ENCODE data around the gene MCTP1. TPM values are rescaled to one million over a fixed set of nuclear protein-coding genes. Genes with fewer than 3 reads are reported as not detected.
"Not testable (repeated sequence)": the region's sequence is repeated elsewhere in the genome, so short reads cannot be mapped to it uniquely, and the experiment has no call there.

The MCTP1 gene
- total and polyA plus RNA-seq, 7 experiments from 2014 or later = 0.75 to 38.9 (median 2.3) TPM; not detected in 1

DNA sequence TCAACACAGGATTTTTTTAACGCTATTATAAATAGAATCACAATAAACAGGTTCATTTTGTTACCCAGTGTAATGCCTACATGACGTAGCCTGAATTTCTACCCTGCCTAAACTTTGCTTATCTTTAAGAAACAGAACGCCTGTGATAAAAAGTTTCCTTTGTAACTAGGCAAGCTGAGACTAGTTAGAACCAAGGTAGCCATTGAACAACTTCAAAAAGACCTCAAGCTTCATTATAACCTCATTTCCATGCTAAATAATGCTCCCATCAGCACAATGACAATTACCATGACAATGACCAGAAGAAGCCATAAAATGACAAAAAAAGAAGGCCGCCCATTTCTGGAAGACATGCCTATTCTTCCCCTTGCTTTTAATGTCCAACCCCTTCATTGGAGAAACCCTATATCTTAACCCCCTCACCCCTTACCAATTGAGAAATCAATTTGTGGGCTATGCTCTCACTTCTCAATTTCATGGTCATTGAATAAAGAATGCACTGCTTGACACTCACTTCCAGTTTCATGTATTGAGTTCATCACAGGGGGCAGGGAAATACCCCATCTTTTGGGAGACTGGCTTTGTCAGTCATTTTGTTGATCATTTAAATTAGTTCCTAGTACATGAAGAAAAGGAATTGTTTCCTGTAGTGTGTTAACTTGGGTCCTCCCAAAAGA lies 276.8 kb downstream of the MCTP1 start:
- H3K9me3 Mint-ChIP-seq = peaks cover 0 to 27% (median 11%) of the 10 kb centered on the region in 11 donors
- peaks cover 0 to 1% (median 0%) of the 10 kb centered on the region in 7 donors for H3K4me1 Mint-ChIP-seq
- H3K4me1 ChIP-seq (ENCODE audit: control insufficient read depth in 2 of 2, insufficient read depth in 2 of 2, low read length in 2 of 2) = no peaks in the 10 kb centered on the region
- H3K36me3 Mint-ChIP-seq = peaks cover 0 to 9% (median 3%) of the 10 kb centered on the region in 5 donors
- H3K9me3 ChIP-seq (ENCODE audit: control insufficient read depth in 2 of 3, low read length in 3 of 3) = peaks cover 0 to 18% (median 0%) of the 10 kb centered on the region in 3 experiments
- intact Hi-C loops (cut with micrococcal nuclease) = no loop called here
- H3K27me3 ChIP-seq (ENCODE audit: control insufficient read depth in 2 of 2, insufficient read depth in 2 of 2, low read length in 2 of 2) = no peaks in the 10 kb centered on the region
- ChIA-PET CTCF (no interaction called here), POLR2A (no interaction called here)
- H3K27me3 Mint-ChIP-seq = peaks cover 0 to 5% (median 0%) of the 10 kb centered on the region in 5 donors
- no peak overlapping the region for H3K27ac Mint-ChIP-seq
- DNase-seq (no peak), ATAC-seq (no peak)
- no peaks in the 10 kb centered on the region for H3K36me3 ChIP-seq (ENCODE audit: control insufficient read depth in 2 of 3, insufficient read depth in 3 of 3, low read length in 3 of 3)
- H3K27ac ChIP-seq (ENCODE audit: low read depth, low read length) = no peak overlapping the region
- H3K4me3 Mint-ChIP-seq = no peak overlapping the region
- H3K4me3 ChIP-seq (ENCODE audit: low read length) = no peak overlapping the region

DNA sequence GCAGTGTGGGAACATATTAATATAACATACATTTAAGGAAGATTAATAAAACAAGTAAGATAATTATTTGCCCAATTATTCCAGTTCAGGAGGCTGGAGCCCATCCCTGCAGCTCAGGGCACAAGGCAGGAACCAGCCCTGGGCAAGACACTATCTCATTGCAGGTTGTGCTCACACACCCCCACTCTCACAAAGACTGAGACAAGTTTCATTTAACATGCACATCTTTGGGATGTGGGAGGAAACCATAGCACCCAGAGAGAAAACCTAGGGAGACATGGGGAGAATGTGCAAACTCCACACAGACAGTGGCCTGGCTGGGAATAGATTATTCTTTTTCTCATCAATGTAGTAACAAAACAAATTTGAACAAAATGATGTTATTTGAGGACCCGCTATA lies 279.1 kb downstream of the MCTP1 start:
- intact Hi-C loops (cut with micrococcal nuclease) = no loop called here

DNA sequence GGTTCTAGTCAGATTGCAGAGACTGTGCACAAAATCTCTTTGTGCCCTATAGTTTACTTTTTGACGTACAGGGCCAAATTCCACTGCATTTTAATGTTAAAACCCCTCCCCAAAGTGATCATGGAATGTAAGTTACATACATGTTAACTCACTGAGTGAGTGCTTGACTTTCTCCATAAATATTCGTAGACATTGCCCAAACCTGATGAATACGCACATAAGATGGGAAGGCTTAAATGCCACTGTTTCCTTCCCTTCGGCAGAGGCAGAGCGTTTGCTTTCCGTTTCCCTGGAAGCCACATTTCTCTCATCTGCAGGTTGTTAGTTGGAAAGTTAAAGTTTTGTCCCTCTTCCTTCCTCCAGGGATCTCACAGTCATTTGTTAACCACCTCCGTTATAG lies 286.2 kb downstream of the MCTP1 start:
- Mint-ChIP-seq H3K4me3 (no peak overlapping the region), H3K36me3 (no peaks in the 10 kb centered on the region), H3K4me1 (no peaks in the 10 kb centered on the region), H3K27ac (no peak overlapping the region), H3K27me3 (peaks cover 0 to 5% (median 0%) of the 10 kb centered on the region in 5 donors), H3K9me3 (peaks cover 0 to 14% (median 4%) of the 10 kb centered on the region in 11 donors)
- H3K27ac ChIP-seq (ENCODE audit: low read depth, low read length) = no peak overlapping the region
- no peak for ATAC-seq
- DNase-seq = no peak
- CTCF ChIA-PET = no interaction called here
- H3K9me3 ChIP-seq (ENCODE audit: control insufficient read depth in 2 of 3, low read length in 3 of 3) = peaks cover 0 to 6% (median 0%) of the 10 kb centered on the region in 3 experiments
- H3K4me3 ChIP-seq (ENCODE audit: low read length) = no peak overlapping the region
- H3K27me3 ChIP-seq (ENCODE audit: control insufficient read depth in 2 of 2, insufficient read depth in 2 of 2, low read length in 2 of 2) = no peaks in the 10 kb centered on the region
- POLR2A ChIA-PET = no interaction called here
- H3K4me1 ChIP-seq (ENCODE audit: control insufficient read depth in 2 of 2, insufficient read depth in 2 of 2, low read length in 2 of 2) = no peaks in the 10 kb centered on the region
- no peaks in the 10 kb centered on the region for H3K36me3 ChIP-seq (ENCODE audit: control insufficient read depth in 2 of 3, insufficient read depth in 3 of 3, low read length in 3 of 3)
- intact Hi-C loops (cut with micrococcal nuclease) = no loop called here

More for the DNA sequence above, 279.1 kb downstream of the MCTP1 start:
- peaks cover 0 to 18% (median 0%) of the 10 kb centered on the region in 3 experiments for H3K9me3 ChIP-seq (ENCODE audit: control insufficient read depth in 2 of 3, low read length in 3 of 3)
- ATAC-seq (no peak), DNase-seq (no peak)
- H3K4me3 ChIP-seq (ENCODE audit: low read length) = no peak overlapping the region
- POLR2A ChIA-PET = no interaction called here
- H3K36me3 ChIP-seq (ENCODE audit: control insufficient read depth in 2 of 3, insufficient read depth in 3 of 3, low read length in 3 of 3) = no peaks in the 10 kb centered on the region
- peaks cover 0 to 9% (median 3%) of the 10 kb centered on the region in 5 donors for H3K36me3 Mint-ChIP-seq
- CTCF ChIA-PET = no interaction called here
- no peak overlapping the region for H3K4me3 Mint-ChIP-seq
- H3K27me3 ChIP-seq (ENCODE audit: control insufficient read depth in 2 of 2, insufficient read depth in 2 of 2, low read length in 2 of 2) = no peaks in the 10 kb centered on the region
- peaks cover 0 to 5% (median 0%) of the 10 kb centered on the region in 5 donors for H3K27me3 Mint-ChIP-seq
- no peak overlapping the region for H3K27ac ChIP-seq (ENCODE audit: low read depth, low read length)
- H3K4me1 Mint-ChIP-seq = peaks cover 0 to 1% (median 0%) of the 10 kb centered on the region in 7 donors
- H3K27ac Mint-ChIP-seq = no peak overlapping the region
- no peaks in the 10 kb centered on the region for H3K4me1 ChIP-seq (ENCODE audit: control insufficient read depth in 2 of 2, insufficient read depth in 2 of 2, low read length in 2 of 2)
- H3K9me3 Mint-ChIP-seq = peaks cover 0 to 36% (median 12%) of the 10 kb centered on the region in 11 donors

DNA sequence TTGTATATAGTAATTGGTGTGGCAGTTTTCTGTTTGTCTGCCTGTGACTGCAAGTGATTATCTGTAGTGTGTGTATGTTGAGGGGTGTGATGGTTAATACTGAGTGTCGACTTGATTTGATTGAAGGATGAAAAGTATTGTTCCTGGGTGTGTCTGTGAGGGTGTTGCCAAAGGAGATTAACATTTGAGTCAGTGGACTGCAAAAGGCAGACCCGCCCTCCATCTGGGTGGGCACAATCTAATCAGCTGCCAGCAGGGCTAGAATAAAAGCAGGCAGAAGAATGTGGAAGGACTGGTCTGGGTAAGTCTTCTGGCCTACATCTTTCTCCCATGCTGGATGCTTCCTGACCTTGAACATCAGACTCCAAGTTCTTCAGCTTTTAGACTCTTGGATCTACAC lies 290.4 kb downstream of the MCTP1 start:
- H3K4me3 Mint-ChIP-seq, ATAC-seq, POLR2A ChIA-PET: not testable (repeated sequence)

DNA sequence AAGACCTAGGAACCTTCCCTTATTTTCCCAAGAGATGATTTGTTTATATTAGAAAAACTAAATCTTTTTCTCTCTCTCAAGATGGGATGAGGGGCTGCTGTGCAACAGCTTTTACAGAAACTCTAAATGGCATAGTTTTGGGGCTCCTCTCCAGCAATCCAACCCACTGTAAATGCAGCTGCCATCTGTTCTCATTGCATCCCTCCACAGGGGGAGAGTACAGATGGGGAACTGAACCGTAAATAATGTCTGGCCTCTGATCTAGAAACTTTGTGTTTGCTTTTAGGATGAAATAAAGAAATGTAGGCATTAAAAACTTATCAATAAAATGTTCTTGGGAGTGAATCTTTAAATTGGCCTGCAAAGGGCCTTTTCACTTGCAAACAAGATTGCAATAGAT lies 291.4 kb downstream of the MCTP1 start:
- no peak overlapping the region for H3K27ac Mint-ChIP-seq
- intact Hi-C loops (cut with micrococcal nuclease) = no loop called here
- POLR2A ChIA-PET = no interaction called here

More for the DNA sequence above, 290.4 kb downstream of the MCTP1 start:
- H3K4me3 ChIP-seq (ENCODE audit: low read length); H3K4me1 ChIP-seq (ENCODE audit: control insufficient read depth in 2 of 2, insufficient read depth in 2 of 2, low read length in 2 of 2); H3K27me3 Mint-ChIP-seq; DNase-seq; H3K4me1 Mint-ChIP-seq; H3K27ac Mint-ChIP-seq; H3K36me3 Mint-ChIP-seq; intact Hi-C loops (cut with micrococcal nuclease); CTCF ChIA-PET; H3K9me3 Mint-ChIP-seq; H3K27ac ChIP-seq (ENCODE audit: low read depth, low read length); H3K36me3 ChIP-seq (ENCODE audit: control insufficient read depth in 2 of 3, insufficient read depth in 3 of 3, low read length in 3 of 3); H3K9me3 ChIP-seq (ENCODE audit: control insufficient read depth in 2 of 3, low read length in 3 of 3); H3K27me3 ChIP-seq (ENCODE audit: control insufficient read depth in 2 of 2, insufficient read depth in 2 of 2, low read length in 2 of 2): not testable (repeated sequence)

DNA sequence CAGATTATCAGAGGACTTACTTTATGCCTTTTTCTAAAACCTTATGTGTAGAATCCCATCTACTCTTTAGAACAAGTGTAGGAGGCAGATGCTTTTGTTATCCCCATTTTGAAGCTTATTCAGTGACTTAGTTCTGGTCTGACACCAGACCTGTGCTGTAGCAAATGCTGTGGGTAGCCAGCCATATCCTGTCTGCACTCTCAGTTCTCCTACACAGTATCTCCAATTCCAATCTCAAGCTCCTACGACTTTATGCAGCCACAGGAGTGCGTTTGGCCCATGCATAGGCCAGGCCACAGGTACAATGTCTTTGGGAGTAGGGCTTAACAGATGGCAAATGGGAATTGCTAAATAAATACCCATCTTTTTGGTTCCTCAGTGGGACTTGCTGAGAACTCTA lies 292.6 kb downstream of the MCTP1 start:
- H3K9me3 Mint-ChIP-seq = no peaks in the 10 kb centered on the region
- Histone ChIP-seq H3K4me1 (ENCODE audit: control insufficient read depth in 2 of 2, insufficient read depth in 2 of 2, low read length in 2 of 2) (no peaks in the 10 kb centered on the region), H3K4me3 (ENCODE audit: low read length) (no peak overlapping the region), H3K9me3 (ENCODE audit: control insufficient read depth in 2 of 3, low read length in 3 of 3) (no peaks in the 10 kb centered on the region), H3K27ac (ENCODE audit: low read depth, low read length) (no peak overlapping the region), H3K27me3 (ENCODE audit: control insufficient read depth in 2 of 2, insufficient read depth in 2 of 2, low read length in 2 of 2) (no peaks in the 10 kb centered on the region), H3K36me3 (ENCODE audit: control insufficient read depth in 2 of 3, insufficient read depth in 3 of 3, low read length in 3 of 3) (no peaks in the 10 kb centered on the region)
- H3K4me3 Mint-ChIP-seq = no peak overlapping the region
- H3K4me1 Mint-ChIP-seq = no peaks in the 10 kb centered on the region
- CTCF ChIA-PET = no interaction called here
- H3K36me3 Mint-ChIP-seq = no peaks in the 10 kb centered on the region
- DNase-seq (no peak), ATAC-seq (no peak)
- peaks cover 0 to under 1% (median 0%) of the 10 kb centered on the region in 5 donors for H3K27me3 Mint-ChIP-seq
- no peak overlapping the region for H3K27ac Mint-ChIP-seq
- POLR2A ChIA-PET = no interaction called here
- intact Hi-C loops (cut with micrococcal nuclease) = no loop called here

More for the DNA sequence above, 291.4 kb downstream of the MCTP1 start:
- CTCF ChIA-PET = no interaction called here
- Mint-ChIP-seq H3K36me3 (no peaks in the 10 kb centered on the region), H3K27me3 (peaks cover 0 to 3% (median 0%) of the 10 kb centered on the region in 5 donors), H3K9me3 (no peaks in the 10 kb centered on the region), H3K4me1 (no peaks in the 10 kb centered on the region), H3K4me3 (no peak overlapping the region)
- DNase-seq (no peak), ATAC-seq (no peak)
- Histone ChIP-seq H3K9me3 (ENCODE audit: control insufficient read depth in 2 of 3, low read length in 3 of 3) (no peaks in the 10 kb centered on the region), H3K27ac (ENCODE audit: low read depth, low read length) (no peak overlapping the region), H3K4me1 (ENCODE audit: control insufficient read depth in 2 of 2, insufficient read depth in 2 of 2, low read length in 2 of 2) (no peaks in the 10 kb centered on the region), H3K27me3 (ENCODE audit: control insufficient read depth in 2 of 2, insufficient read depth in 2 of 2, low read length in 2 of 2) (no peaks in the 10 kb centered on the region), H3K4me3 (ENCODE audit: low read length) (no peak overlapping the region), H3K36me3 (ENCODE audit: control insufficient read depth in 2 of 3, insufficient read depth in 3 of 3, low read length in 3 of 3) (no peaks in the 10 kb centered on the region)

DNA sequence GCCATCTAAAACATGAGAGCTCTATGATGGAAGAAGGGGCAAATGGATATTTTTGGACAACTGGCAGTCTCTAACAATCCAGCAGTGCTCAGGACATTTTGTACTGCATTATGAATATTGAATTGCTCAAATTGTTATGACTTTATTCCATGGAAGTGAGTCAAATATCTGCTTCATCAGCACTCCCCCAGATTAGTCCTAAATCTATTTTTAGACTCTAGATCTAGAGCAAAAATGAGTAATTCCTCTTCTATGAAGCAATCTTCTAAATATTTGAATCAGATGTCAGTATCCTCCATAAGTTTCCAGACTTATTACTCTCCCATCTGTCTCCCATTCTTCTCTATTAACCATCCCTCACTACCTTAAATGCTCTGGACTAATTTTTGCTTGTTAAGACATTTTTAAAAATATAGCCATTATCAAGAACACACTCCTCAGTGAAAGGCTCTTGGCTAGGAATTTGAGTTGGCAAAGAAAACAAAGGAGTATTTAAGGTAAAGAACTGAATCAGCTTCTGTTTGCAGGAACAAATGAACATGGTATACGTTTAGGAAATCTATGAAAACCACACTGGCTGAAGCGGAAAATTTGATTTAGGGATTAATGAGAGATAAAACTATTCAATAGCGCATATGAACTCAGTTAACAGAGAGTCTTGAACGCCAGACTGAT lies 300.9 kb downstream of the MCTP1 start:
- ATAC-seq (no peak), DNase-seq (no peak)
- H3K9me3 ChIP-seq (ENCODE audit: control insufficient read depth in 2 of 3, low read length in 3 of 3) = no peaks in the 10 kb centered on the region
- no peaks in the 10 kb centered on the region for H3K27me3 ChIP-seq (ENCODE audit: control insufficient read depth in 2 of 2, insufficient read depth in 2 of 2, low read length in 2 of 2)
- CTCF ChIA-PET = no interaction called here
- Mint-ChIP-seq H3K27me3 (no peaks in the 10 kb centered on the region), H3K27ac (no peak overlapping the region), H3K36me3 (no peaks in the 10 kb centered on the region), H3K9me3 (no peaks in the 10 kb centered on the region), H3K4me3 (no peak overlapping the region), H3K4me1 (no peaks in the 10 kb centered on the region)
- H3K4me3 ChIP-seq (ENCODE audit: low read length) = no peak overlapping the region
- intact Hi-C loops (cut with micrococcal nuclease) = no loop called here
- POLR2A ChIA-PET = no interaction called here
- H3K4me1 ChIP-seq (ENCODE audit: control insufficient read depth in 2 of 2, insufficient read depth in 2 of 2, low read length in 2 of 2) = no peaks in the 10 kb centered on the region
- no peaks in the 10 kb centered on the region for H3K36me3 ChIP-seq (ENCODE audit: control insufficient read depth in 2 of 3, insufficient read depth in 3 of 3, low read length in 3 of 3)
- H3K27ac ChIP-seq (ENCODE audit: low read depth, low read length) = no peak overlapping the region

Measured in naive thymus-derived CD4-positive, alpha-beta T cell (primary cell).